Neural cell (in vitro differentiated cells): ENCODE data around the gene CD80.

Experiments
- EP300 ChIP-seq: fragments of 450-650 bp; conservative IDR thresholded peaks from 2 replicates; pipeline ENCODE4 v1.6.1; 2014; ENCODE audit warnings: antibody characterized with exemption, mild to moderate bottlenecking, moderate library complexity; ENCODE audit not compliant: poor library complexity, severe bottlenecking
- EZH2 ChIP-seq: fragments of 200-600, 300-800 bp; shearing (Covaris generic), sonication (generic); IDR thresholded peaks from 2 replicates; pipeline ENCODE4 v1.6.1; 2014; ENCODE audit warnings: antibody characterized with exemption, low read length, borderline replicate concordance, mild to moderate bottlenecking; ENCODE audit not compliant: insufficient read depth, poor library complexity, severe bottlenecking
- POLR2AphosphoS5 ChIP-seq: IDR thresholded peaks from 2 replicates; pipeline ENCODE4 v1.6.1; 2012
- RAD21 ChIP-seq: fragments of 450-650 bp; conservative IDR thresholded peaks from 2 replicates; pipeline ENCODE4 v1.6.1; 2014; ENCODE audit warnings: antibody characterized with exemption, mild to moderate bottlenecking, moderate library complexity
- SMC3 ChIP-seq: fragments of 450-650 bp; conservative IDR thresholded peaks from 2 replicates; pipeline ENCODE4 v1.6.1; 2014; ENCODE audit warnings: antibody characterized with exemption, mild to moderate bottlenecking, moderate library complexity; ENCODE audit not compliant: poor library complexity
- TAF1 ChIP-seq: IDR thresholded peaks from 2 replicates; pipeline ENCODE4 v1.6.1; 2012; ENCODE audit warnings: low read depth
- TF ChIP-seq, protein P1 (sequence below): fragments of 450-650 bp; IDR thresholded peaks from 2 replicates; pipeline ENCODE4 v1.5.1; 2014; ENCODE audit warnings: antibody characterized with exemption, mild to moderate bottlenecking, moderate library complexity; ENCODE audit not compliant: poor library complexity, severe bottlenecking
- TF ChIP-seq, protein P2 (sequence below): IDR thresholded peaks from 2 replicates; pipeline ENCODE4 v1.6.1; 2012; ENCODE audit warnings: borderline replicate concordance

DNA sequence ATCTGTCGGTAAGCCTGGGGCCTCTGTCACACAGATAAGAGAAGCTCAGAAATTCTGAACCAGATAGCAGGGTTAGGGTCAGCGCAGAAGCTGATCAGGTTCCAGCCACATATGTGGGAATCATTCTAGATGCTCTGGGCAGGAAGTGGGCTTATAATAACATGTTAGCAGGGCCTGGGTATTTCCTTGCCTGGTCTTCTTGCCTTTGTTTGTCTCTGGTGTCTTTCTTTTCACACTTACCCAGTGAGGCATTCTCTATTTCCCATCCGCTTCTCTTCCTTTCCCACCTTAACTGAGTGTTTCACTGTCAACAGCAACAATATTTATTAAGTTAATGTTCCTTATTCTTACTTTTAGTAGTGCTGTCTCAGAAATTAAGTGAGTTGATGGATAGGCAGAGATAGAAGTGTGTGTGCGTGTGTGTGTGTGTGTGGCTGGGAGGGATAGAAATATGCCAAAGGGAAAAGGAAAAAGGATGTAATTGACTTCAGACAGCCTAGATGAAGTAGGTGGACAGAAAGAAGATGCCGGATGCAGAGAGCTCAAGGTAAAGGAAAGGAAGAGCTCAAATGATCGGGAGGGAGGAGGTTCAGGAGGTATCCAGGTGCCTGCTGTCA lies 40.3 kb upstream of the CD80 start:
- TF ChIP-seq POLR2AphosphoS5 (no peak), TAF1 (no peak), RAD21 (no peak), EZH2 (no peak), SMC3 (no peak), EP300 (no peak)
- TF ChIP-seq, protein P1, sequence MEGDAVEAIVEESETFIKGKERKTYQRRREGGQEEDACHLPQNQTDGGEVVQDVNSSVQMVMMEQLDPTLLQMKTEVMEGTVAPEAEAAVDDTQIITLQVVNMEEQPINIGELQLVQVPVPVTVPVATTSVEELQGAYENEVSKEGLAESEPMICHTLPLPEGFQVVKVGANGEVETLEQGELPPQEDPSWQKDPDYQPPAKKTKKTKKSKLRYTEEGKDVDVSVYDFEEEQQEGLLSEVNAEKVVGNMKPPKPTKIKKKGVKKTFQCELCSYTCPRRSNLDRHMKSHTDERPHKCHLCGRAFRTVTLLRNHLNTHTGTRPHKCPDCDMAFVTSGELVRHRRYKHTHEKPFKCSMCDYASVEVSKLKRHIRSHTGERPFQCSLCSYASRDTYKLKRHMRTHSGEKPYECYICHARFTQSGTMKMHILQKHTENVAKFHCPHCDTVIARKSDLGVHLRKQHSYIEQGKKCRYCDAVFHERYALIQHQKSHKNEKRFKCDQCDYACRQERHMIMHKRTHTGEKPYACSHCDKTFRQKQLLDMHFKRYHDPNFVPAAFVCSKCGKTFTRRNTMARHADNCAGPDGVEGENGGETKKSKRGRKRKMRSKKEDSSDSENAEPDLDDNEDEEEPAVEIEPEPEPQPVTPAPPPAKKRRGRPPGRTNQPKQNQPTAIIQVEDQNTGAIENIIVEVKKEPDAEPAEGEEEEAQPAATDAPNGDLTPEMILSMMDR: no peak
- TF ChIP-seq, protein P2, sequence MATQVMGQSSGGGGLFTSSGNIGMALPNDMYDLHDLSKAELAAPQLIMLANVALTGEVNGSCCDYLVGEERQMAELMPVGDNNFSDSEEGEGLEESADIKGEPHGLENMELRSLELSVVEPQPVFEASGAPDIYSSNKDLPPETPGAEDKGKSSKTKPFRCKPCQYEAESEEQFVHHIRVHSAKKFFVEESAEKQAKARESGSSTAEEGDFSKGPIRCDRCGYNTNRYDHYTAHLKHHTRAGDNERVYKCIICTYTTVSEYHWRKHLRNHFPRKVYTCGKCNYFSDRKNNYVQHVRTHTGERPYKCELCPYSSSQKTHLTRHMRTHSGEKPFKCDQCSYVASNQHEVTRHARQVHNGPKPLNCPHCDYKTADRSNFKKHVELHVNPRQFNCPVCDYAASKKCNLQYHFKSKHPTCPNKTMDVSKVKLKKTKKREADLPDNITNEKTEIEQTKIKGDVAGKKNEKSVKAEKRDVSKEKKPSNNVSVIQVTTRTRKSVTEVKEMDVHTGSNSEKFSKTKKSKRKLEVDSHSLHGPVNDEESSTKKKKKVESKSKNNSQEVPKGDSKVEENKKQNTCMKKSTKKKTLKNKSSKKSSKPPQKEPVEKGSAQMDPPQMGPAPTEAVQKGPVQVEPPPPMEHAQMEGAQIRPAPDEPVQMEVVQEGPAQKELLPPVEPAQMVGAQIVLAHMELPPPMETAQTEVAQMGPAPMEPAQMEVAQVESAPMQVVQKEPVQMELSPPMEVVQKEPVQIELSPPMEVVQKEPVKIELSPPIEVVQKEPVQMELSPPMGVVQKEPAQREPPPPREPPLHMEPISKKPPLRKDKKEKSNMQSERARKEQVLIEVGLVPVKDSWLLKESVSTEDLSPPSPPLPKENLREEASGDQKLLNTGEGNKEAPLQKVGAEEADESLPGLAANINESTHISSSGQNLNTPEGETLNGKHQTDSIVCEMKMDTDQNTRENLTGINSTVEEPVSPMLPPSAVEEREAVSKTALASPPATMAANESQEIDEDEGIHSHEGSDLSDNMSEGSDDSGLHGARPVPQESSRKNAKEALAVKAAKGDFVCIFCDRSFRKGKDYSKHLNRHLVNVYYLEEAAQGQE: no peak
